Endothelial cell of umbilical vein (primary cell): Measurements from ENCODE around the gene CPNE6. TPM values are rescaled to one million over a fixed set of nuclear protein-coding genes. Genes with fewer than 3 reads are reported as not detected.

Experiments
- BruUV-seq: library from RNA; stranded (reverse); fragments of 400-500 nt; replicated peaks from 2 replicates; lab custom pipeline; 2021; lab: Mats Ljungman, UMichigan
- CTCF ChIA-PET: fragments of 300-600, 350-600 bp; sonication (Branson Sonifier 250); formaldehyde crosslinking; loops from one replicate; lab custom pipeline; 2021; ENCODE audit warnings: antibody characterized with exemption, inconsistent platforms; lab: Charles Lee
- POLR2A ChIA-PET: fragments of 300-600, 350-600 bp; sonication (Branson Sonifier 250); formaldehyde crosslinking; loops from one replicate; lab custom pipeline; 2021; ENCODE audit warnings: antibody characterized with exemption, inconsistent platforms; lab: Charles Lee
- DNase-seq: peaks from one replicate; pipeline ENCODE4 v3.0.0-alpha.2; 2011; ENCODE audit warnings: low read depth, low spot score
- FAIRE-seq: peaks from 2 replicates; lab custom pipeline; 2011; peaks lifted over from hg19 to GRCh38; lab: Jason Lieb, UNC
- H2AFZ ChIP-seq: 2 replicates; pipeline ENCODE4 v1.6.0; 2012; ENCODE audit warnings: low read depth, low read length, control low read depth, inconsistent platforms
- H3K27ac ChIP-seq: 2 replicates; pipeline ENCODE4 v1.5.1; 2011; ENCODE audit warnings: low read depth, mild to moderate bottlenecking, control low read depth, low read length, moderate library complexity; ENCODE audit not compliant: insufficient read depth
- H3K27me3 ChIP-seq, 2 experiments: 2 replicates each; pipeline versions ENCODE4 v1.6.0 to v1.6.1; 2011; ENCODE audit warnings: low read length in 2 of 2, mixed read lengths in 1 of 2; ENCODE audit not compliant: control insufficient read depth in 2 of 2, insufficient read depth in 2 of 2
- H3K36me3 ChIP-seq, 2 experiments: 2 replicates in 1 of 2; 3 replicates in 1 of 2; pipeline ENCODE4 v1.5.1; 2011; ENCODE audit warnings: low read length in 2 of 2, mild to moderate bottlenecking in 1 of 2, moderate library complexity in 1 of 2; ENCODE audit not compliant: control insufficient read depth in 2 of 2, insufficient read depth in 2 of 2; ENCODE audit errors: extremely low read depth in 1 of 2
- H3K4me1 ChIP-seq: 3 replicates; pipeline ENCODE4 v1.5.1; 2011; ENCODE audit warnings: mild to moderate bottlenecking, low read length; ENCODE audit not compliant: control insufficient read depth, insufficient read depth; ENCODE audit errors: extremely low read depth
- H3K4me2 ChIP-seq: 2 replicates; pipeline ENCODE4 v1.6.1; 2011; ENCODE audit warnings: low read length, control low read depth, mixed read lengths; ENCODE audit not compliant: insufficient read depth
- H3K4me3 ChIP-seq, 3 experiments: fragments of 200-600 bp in 1 of 3; sonication (generic), shearing (Covaris generic) in 1 of 3; replicated peaks in 1 of 3; 2 replicates each; pipeline ENCODE4 v1.5.1; 2011 to 2016; ENCODE audit warnings: control low read depth in 3 of 3, low read length in 3 of 3, mild to moderate bottlenecking in 2 of 3, inconsistent platforms in 1 of 3, low read depth in 1 of 3, moderate library complexity in 1 of 3; ENCODE audit not compliant: insufficient read depth in 1 of 3
- H3K79me2 ChIP-seq: 2 replicates; pipeline ENCODE4 v1.6.0; 2012; ENCODE audit warnings: low read length, inconsistent platforms; ENCODE audit not compliant: control insufficient read depth, insufficient read depth
- H3K9ac ChIP-seq: replicated peaks from 2 replicates; pipeline ENCODE3; 2011; ENCODE audit warnings: low read length, control low read depth; ENCODE audit not compliant: insufficient read depth; ENCODE audit errors: extremely low read depth
- H3K9me1 ChIP-seq: replicated peaks from 3 replicates; pipeline ENCODE4 v1.6.0; 2011; ENCODE audit warnings: mild to moderate bottlenecking, low read length; ENCODE audit not compliant: control insufficient read depth, insufficient read depth; ENCODE audit errors: extremely low read depth
- H3K9me3 ChIP-seq: replicated peaks from 2 replicates; pipeline ENCODE4 v1.5.1; 2012; ENCODE audit warnings: low read length, inconsistent platforms; ENCODE audit not compliant: control insufficient read depth, insufficient read depth
- H4K20me1 ChIP-seq: replicated peaks from 2 replicates; pipeline ENCODE3; 2011; ENCODE audit warnings: mild to moderate bottlenecking, low read length; ENCODE audit not compliant: control insufficient read depth, insufficient read depth; ENCODE audit errors: extremely low read depth
- EZH2 ChIP-seq: IDR thresholded peaks from 2 replicates; pipeline ENCODE4 v1.6.1; 2012; ENCODE audit warnings: borderline replicate concordance, low read depth, mild to moderate bottlenecking, moderate library complexity, low read length, inconsistent platforms; ENCODE audit not compliant: severe bottlenecking
- FOS ChIP-seq: IDR thresholded peaks from 2 replicates; pipeline ENCODE4 v1.6.1; 2011; ENCODE audit warnings: mild to moderate bottlenecking, low read length, moderate library complexity, borderline replicate concordance; ENCODE audit not compliant: insufficient read depth
- GATA2 ChIP-seq: IDR thresholded peaks from 2 replicates; pipeline ENCODE4 v1.7.0; 2011; ENCODE audit warnings: low read depth, mild to moderate bottlenecking, moderate library complexity, mixed read lengths, low read length; ENCODE audit not compliant: insufficient read length, insufficient read depth
- JUN ChIP-seq: IDR thresholded peaks from 2 replicates; pipeline ENCODE4 v1.6.1; 2011; ENCODE audit warnings: borderline replicate concordance, low read depth; ENCODE audit not compliant: insufficient read length, insufficient read depth
- MYC ChIP-seq: IDR thresholded peaks from one replicate; pipeline ENCODE4 v1.6.1; 2011; ENCODE audit warnings: mild to moderate bottlenecking, low read depth, low read length
- POLR2A ChIP-seq: IDR thresholded peaks from 2 replicates; pipeline ENCODE4 v1.6.1; 2012; ENCODE audit warnings: low read depth, mild to moderate bottlenecking, control low read depth, low read length
- POLR2AphosphoS5 ChIP-seq: IDR thresholded peaks from 2 replicates; pipeline ENCODE4 v1.6.1; 2012; ENCODE audit warnings: low read depth, mild to moderate bottlenecking, control low read depth, low read length, moderate library complexity; ENCODE audit not compliant: insufficient read depth
- dilution Hi-C: fragments of 300-500 bp; cut with MboI; formaldehyde crosslinking; loops from one replicate; pipeline ENCODE4 v1.15.0; 2019; ENCODE audit warnings: low sequenced_read_pairs; ENCODE audit not compliant: extremely low pct_ligation_motif_present
- intact Hi-C: fragments of 100-400 bp; cut with micrococcal nuclease; formaldehyde crosslinking; loops from one replicate; pipeline ENCODE4 v1.10.0; 2022
- polyA plus RNA-seq, 4 experiments: library from polyadenylated mRNA; depleted of rRNA in 3 of 4; stranded (reverse) in 3 of 4; unstranded in 1 of 4; fragments of >200 nt; gene quantifications; 2 replicates each; pipeline versions ENCODE4 v1.2.1 to v1.2.3, GENCODE V29; 2011 to 2012; ENCODE audit warnings: missing spikeins in 1 of 4
- total RNA-seq: library from RNA; stranded (reverse); gene quantifications from 2 replicates; pipeline ENCODE4 v1.2.3, GENCODE V29; 2021
- TF ChIP-seq, protein P1 (sequence below), 2 donors: IDR thresholded peaks; 1 replicate in 1 of 2; 2 replicates in 1 of 2; pipeline ENCODE4 v1.5.1; 2011; ENCODE audit warnings: low read length in 2 of 2, mild to moderate bottlenecking in 2 of 2, moderate library complexity in 2 of 2, control low read depth in 1 of 2, inconsistent platforms in 1 of 2, low read depth in 1 of 2; ENCODE audit not compliant: insufficient read depth in 1 of 2; ENCODE audit errors: extremely low read depth in 1 of 2
- TF ChIP-seq, protein P2 (sequence below): IDR thresholded peaks from 2 replicates; pipeline ENCODE4 v1.6.1; 2011; ENCODE audit not compliant: insufficient read depth, insufficient read length

Gene CPNE6
- total and polyA plus RNA-seq, 2 donors (not counting 3 experiments of a cell fraction or from before 2014, with no cell fraction given): not detected

DNA sequence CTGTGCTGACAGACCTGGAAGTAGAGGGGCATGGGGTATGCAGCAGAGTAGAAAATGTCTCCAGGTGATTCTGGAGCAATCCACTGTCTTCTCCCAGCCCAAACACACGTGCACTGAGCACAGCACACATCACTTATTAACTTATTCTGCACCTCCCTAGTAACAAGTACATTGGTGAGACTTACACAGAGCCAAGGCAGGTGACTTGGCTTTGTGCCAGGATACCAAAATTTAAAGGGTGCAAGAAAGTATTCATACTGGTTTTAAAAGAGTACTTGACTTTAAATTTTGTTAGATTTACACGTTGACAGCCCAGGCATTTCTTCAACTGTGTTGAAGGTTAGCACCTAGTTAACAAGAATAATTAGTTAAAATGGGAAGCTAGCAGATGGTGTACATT is 30.7 kb upstream of the CPNE6 start:
- no peaks in the 10 kb centered on the region for H3K9me3 ChIP-seq
- H3K36me3 ChIP-seq: no peaks in the 10 kb centered on the region
- no peak overlapping the region for H3K4me3 ChIP-seq
- no peaks in the 10 kb centered on the region for H3K79me2 ChIP-seq
- H3K9me1 ChIP-seq: no peaks in the 10 kb centered on the region
- no peak overlapping the region for H2AFZ ChIP-seq
- H3K9ac ChIP-seq: no peak overlapping the region
- DNase-seq: no peak
- POLR2A ChIA-PET: no interaction called here
- no peak overlapping the region for H3K27ac ChIP-seq
- no peak for FAIRE-seq
- CTCF ChIA-PET: interaction anchor here (1.1 kb wide), 1 partner anchor 13 kb away, joined by 3 read pairs; no protein-coding TSS in a partner anchor
- H3K4me1 ChIP-seq: no peaks in the 10 kb centered on the region
- TF ChIP-seq POLR2A (no peak), GATA2 (no peak), FOS (no peak), EZH2 (no peak), MYC (no peak), JUN (no peak), POLR2AphosphoS5 (no peak)
- TF ChIP-seq, protein P1, sequence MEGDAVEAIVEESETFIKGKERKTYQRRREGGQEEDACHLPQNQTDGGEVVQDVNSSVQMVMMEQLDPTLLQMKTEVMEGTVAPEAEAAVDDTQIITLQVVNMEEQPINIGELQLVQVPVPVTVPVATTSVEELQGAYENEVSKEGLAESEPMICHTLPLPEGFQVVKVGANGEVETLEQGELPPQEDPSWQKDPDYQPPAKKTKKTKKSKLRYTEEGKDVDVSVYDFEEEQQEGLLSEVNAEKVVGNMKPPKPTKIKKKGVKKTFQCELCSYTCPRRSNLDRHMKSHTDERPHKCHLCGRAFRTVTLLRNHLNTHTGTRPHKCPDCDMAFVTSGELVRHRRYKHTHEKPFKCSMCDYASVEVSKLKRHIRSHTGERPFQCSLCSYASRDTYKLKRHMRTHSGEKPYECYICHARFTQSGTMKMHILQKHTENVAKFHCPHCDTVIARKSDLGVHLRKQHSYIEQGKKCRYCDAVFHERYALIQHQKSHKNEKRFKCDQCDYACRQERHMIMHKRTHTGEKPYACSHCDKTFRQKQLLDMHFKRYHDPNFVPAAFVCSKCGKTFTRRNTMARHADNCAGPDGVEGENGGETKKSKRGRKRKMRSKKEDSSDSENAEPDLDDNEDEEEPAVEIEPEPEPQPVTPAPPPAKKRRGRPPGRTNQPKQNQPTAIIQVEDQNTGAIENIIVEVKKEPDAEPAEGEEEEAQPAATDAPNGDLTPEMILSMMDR (IDR thresholded peaks at IDR 0.05; ENCODE audit: extremely low read depth in 1 of 2, insufficient read depth in 1 of 2, low read depth in 1 of 2, low read length in 2 of 2): no peak
- TF ChIP-seq, protein P2, sequence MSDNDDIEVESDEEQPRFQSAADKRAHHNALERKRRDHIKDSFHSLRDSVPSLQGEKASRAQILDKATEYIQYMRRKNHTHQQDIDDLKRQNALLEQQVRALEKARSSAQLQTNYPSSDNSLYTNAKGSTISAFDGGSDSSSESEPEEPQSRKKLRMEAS: no peak
- no peak overlapping the region for H3K4me2 ChIP-seq
- no peaks in the 10 kb centered on the region for H4K20me1 ChIP-seq
- peaks cover 0 to 2% of the 10 kb centered on the region in 2 experiments for H3K27me3 ChIP-seq
- no TSS peak for BruUV-seq
- dilution Hi-C loops (no loop called here), intact Hi-C loops (no loop called here)
